PC-9 (cell line): ENCODE measurements around the gene PSMD12. TPM values are rescaled to one million over a fixed set of nuclear protein-coding genes. Genes with fewer than 3 reads are reported as not detected.

Experiments
- BruUV-seq: library from RNA; stranded (reverse); fragments of 400-500 nt; replicated peaks from 2 replicates; lab custom pipeline; 2021; lab: Mats Ljungman, UMichigan
- CTCF ChIA-PET: fragments of 300-600 bp; sonication (Branson Sonifier 250); formaldehyde crosslinking; loops from one replicate; lab custom pipeline; 2022; ENCODE audit warnings: antibody characterized with exemption; lab: Charles Lee
- POLR2A ChIA-PET: fragments of 300-600 bp; sonication (Branson Sonifier 250); formaldehyde crosslinking; loops from one replicate; lab custom pipeline; 2022; ENCODE audit warnings: antibody characterized with exemption; ENCODE audit not compliant: unreplicated experiment; lab: Charles Lee
- DNase-seq, 2 experiments: peaks; one replicate each; pipeline versions ENCODE4 v3.0.0 to v3.0.0-alpha.2; 2015 to 2022; ENCODE audit warnings: mixed read lengths in 1 of 2
- H2AFZ ChIP-seq: fragments of 200-600 bp; sonication (generic); 2 replicates; pipeline ENCODE4 v1.8.1; 2017; ENCODE audit warnings: antibody characterized with exemption
- H3F3A ChIP-seq: fragments of 200-600 bp; sonication (generic); 2 replicates; pipeline ENCODE4 v1.8.1; 2017; ENCODE audit warnings: antibody characterized with exemption, mild to moderate bottlenecking, low read depth; ENCODE audit not compliant: insufficient read depth
- H3K27ac ChIP-seq: fragments of 200-600 bp; sonication (generic); 2 replicates; pipeline ENCODE4 v1.6.1; 2016; ENCODE audit warnings: mixed run types
- H3K27me3 ChIP-seq: fragments of 200-600 bp; sonication (generic); 2 replicates; pipeline ENCODE4 v1.6.1; 2016; ENCODE audit warnings: low read depth, mixed run types; ENCODE audit not compliant: insufficient read depth
- H3K36me3 ChIP-seq: fragments of 200-600 bp; sonication (generic); 2 replicates; pipeline ENCODE4 v1.6.1; 2016; ENCODE audit warnings: low read depth, mixed run types
- H3K4me1 ChIP-seq: fragments of 200-600 bp; sonication (generic); replicated peaks from 2 replicates; pipeline ENCODE4 v1.6.1; 2016; ENCODE audit warnings: mixed run types; ENCODE audit not compliant: insufficient read depth
- H3K4me2 ChIP-seq: fragments of 200-600 bp; sonication (generic); 2 replicates; pipeline ENCODE4 v1.6.1; 2017; ENCODE audit warnings: mixed run types
- H3K4me3 ChIP-seq: fragments of 200-600 bp; sonication (generic); 2 replicates; pipeline ENCODE4 v1.6.1; 2016; ENCODE audit warnings: mixed run types
- H3K79me2 ChIP-seq: fragments of 200-600 bp; sonication (generic); 2 replicates; pipeline ENCODE4 v1.6.1; 2017; ENCODE audit warnings: low read depth, mixed run types
- H3K9me2 ChIP-seq: fragments of 200-600 bp; sonication (generic); 2 replicates; pipeline ENCODE4 v1.8.1; 2017; ENCODE audit warnings: mild to moderate bottlenecking; ENCODE audit not compliant: insufficient read depth
- H3K9me3 ChIP-seq: fragments of 200-600 bp; sonication (generic); 2 replicates; pipeline ENCODE4 v1.8.1; 2016; ENCODE audit warnings: low read depth; ENCODE audit not compliant: insufficient read depth
- H4K20me1 ChIP-seq: fragments of 200-600 bp; sonication (generic); 2 replicates; pipeline ENCODE4 v1.8.1; 2017; ENCODE audit not compliant: insufficient read depth
- EZH2 ChIP-seq: fragments of 200-600 bp; sonication (generic); IDR thresholded peaks from 2 replicates; pipeline ENCODE4 v1.8.0; 2017; ENCODE audit warnings: antibody characterized with exemption, low read depth
- intact Hi-C: fragments of 100-400 bp; cut with micrococcal nuclease; formaldehyde crosslinking; loops from one replicate; pipeline ENCODE4 v1.10.0; 2022; ENCODE audit not compliant: unreplicated experiment
- total RNA-seq: library from RNA; stranded (reverse); gene quantifications from 2 replicates; pipeline ENCODE4 v1.2.3, GENCODE V29; 2021
- TF ChIP-seq, protein P1 (sequence below): fragments of 200-600 bp; sonication (generic); conservative IDR thresholded peaks from 2 replicates; pipeline ENCODE4 v1.6.1; 2017; ENCODE audit warnings: mixed run types, antibody characterized with exemption, mild to moderate bottlenecking, moderate library complexity

PSMD12 gene
- total RNA-seq, 1 experiment from 2014 or later, result 80.5 TPM

DNA sequence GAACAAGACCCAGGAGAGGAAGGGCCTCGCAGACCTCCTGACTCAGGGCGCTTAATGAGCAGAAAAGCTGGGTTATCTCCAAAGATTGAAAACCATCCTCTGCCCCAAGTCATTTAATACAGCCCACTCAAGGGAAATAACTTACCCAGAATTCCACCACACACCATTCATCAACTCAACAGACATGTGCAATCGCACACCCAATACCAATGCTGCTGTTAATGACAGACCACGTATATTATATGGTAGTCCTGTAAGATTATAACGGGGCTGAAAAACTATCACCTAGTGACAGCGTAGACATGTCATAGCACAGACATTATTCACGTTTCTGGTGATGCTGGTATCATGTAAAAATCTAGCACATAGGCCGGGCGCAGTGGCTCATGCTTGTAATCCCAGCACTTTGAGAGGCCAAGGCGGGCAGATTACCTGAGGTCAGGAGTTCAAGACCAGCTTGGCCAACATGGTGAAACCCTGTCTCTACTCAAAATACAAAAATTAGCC is 68.9 kb downstream of the PSMD12 start:
- Histone ChIP-seq H2AFZ (no peak overlapping the region), H3K27ac (no peak overlapping the region), H4K20me1 (no peaks in the 10 kb centered on the region), H3K9me2 (no peaks in the 10 kb centered on the region), H3K9me3 (no peaks in the 10 kb centered on the region), H3K4me3 (no peak overlapping the region), H3K79me2 (no peaks in the 10 kb centered on the region), H3F3A (no peaks in the 10 kb centered on the region), H3K4me2 (no peak overlapping the region), H3K36me3 (no peaks in the 10 kb centered on the region), H3K4me1 (no peaks in the 10 kb centered on the region), H3K27me3 (no peaks in the 10 kb centered on the region)
- intact Hi-C loops, result no loop called here
- TF ChIP-seq, protein P1, sequence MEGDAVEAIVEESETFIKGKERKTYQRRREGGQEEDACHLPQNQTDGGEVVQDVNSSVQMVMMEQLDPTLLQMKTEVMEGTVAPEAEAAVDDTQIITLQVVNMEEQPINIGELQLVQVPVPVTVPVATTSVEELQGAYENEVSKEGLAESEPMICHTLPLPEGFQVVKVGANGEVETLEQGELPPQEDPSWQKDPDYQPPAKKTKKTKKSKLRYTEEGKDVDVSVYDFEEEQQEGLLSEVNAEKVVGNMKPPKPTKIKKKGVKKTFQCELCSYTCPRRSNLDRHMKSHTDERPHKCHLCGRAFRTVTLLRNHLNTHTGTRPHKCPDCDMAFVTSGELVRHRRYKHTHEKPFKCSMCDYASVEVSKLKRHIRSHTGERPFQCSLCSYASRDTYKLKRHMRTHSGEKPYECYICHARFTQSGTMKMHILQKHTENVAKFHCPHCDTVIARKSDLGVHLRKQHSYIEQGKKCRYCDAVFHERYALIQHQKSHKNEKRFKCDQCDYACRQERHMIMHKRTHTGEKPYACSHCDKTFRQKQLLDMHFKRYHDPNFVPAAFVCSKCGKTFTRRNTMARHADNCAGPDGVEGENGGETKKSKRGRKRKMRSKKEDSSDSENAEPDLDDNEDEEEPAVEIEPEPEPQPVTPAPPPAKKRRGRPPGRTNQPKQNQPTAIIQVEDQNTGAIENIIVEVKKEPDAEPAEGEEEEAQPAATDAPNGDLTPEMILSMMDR, result no peak
- TF ChIP-seq EZH2, result no peak
- CTCF ChIA-PET, result interaction anchor here (0.5 kb wide), 1 partner anchor 426 kb away, joined by 8 read pairs; no protein-coding TSS in a partner anchor
- POLR2A ChIA-PET, result no interaction called here
- DNase-seq, result no peak
- no TSS peak for BruUV-seq

DNA sequence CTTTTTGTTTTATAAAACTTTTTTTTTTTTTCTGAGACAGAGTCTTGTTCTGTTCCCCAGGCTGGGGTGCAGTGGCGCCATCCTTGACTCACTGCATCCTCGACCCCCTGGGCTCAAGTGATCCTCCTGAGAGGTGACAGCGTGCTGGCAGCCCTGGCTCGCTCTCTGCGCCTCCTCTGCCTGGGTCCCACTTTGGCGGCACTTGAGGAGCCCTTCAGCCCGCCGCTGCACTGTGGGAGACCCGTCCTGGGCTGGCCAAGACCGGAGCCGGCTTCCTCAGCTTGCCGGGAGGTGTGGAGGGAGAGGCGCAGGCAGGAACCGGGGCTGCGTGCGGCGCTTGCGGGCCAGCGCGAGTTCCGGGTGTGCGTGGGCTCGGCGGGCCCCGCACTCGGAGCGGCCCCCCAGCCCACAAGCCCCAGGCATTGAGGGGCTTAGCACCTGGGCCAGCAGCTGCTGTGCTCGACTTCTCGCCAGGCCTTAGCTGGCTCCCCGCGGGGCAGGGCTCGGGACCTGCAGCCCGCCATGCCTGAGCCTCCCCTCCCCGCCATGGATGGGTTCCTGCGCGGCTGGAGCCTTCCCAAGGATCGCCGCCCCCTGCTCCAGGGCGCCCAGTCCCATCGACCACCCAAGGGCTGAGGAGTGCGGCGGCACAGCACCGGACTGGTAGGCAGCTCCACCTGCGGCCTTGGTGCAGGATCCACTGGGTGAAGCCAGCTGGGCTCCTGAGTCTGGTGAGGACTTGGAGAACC is 71.8 kb downstream of the PSMD12 start:
- ChIA-PET CTCF (interaction anchor here (0.6 kb wide), 1 partner anchor 293 kb away, joined by 3 read pairs; no protein-coding TSS in a partner anchor), POLR2A (no interaction called here)
- Histone ChIP-seq H3K4me3 (no peak overlapping the region), H3K36me3 (no peaks in the 10 kb centered on the region), H3K9me3 (no peaks in the 10 kb centered on the region), H2AFZ (no peak overlapping the region), H3K4me2 (no peak overlapping the region), H3K9me2 (no peaks in the 10 kb centered on the region), H3F3A (no peaks in the 10 kb centered on the region), H3K27ac (no peak overlapping the region), H3K27me3 (no peaks in the 10 kb centered on the region), H3K4me1 (no peaks in the 10 kb centered on the region), H3K79me2 (no peaks in the 10 kb centered on the region), H4K20me1 (no peaks in the 10 kb centered on the region)
- DNase-seq, result no peak
- intact Hi-C loops, result no loop called here
- no TSS peak for BruUV-seq
- TF ChIP-seq, protein P1, result no peak
- no peak for TF ChIP-seq EZH2

DNA sequence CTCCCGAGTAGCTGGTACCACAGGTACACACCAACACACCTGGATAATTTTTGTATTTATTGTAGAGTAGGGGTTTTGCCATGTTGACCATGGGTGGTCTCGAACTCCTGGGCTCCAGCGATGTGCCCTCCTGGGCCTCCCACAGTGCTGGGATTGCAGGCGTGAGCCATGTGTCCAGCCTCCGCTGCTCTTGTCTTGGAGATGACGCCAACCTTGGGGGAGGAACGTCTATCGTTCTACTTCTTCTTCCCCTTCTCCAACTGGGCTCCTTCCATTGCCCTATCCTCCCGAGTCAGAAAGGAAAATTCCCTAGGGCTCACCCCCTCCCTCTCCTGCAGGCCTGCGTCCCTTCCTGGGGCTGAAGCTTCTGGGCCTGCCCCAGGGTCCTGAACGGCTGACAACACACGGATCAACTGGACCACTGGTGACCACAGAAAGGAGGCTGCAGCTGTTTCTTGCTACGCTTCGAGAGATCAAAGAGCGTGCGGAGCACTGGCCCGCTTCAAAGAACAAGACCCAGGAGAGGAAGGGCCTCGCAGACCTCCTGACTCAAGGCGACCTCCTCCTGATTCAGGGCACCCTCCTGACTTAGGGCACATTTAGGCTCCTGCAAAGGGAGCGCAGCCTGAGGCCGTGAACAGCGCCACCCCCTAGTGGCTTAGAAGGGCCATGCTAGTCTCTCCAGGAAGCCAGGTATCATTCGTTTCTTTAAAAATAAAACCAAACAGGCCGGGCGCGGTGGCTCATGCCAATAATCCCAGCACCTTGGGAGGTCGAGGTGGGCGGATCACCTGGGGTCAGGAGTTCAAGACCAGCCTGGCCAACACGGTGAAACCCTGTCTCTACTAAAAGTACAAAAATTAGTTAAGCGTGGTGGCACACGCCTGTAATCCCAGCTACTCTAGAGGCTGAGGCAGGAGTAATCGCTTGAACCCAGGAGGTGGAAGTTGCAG is 72.8 kb downstream of the PSMD12 start:
- BruUV-seq, result no TSS peak
- H3K4me3 ChIP-seq, result no peak overlapping the region
- no peaks in the 10 kb centered on the region for H3K9me2 ChIP-seq
- intact Hi-C loops, result no loop called here
- peak in 1 of 2 experiments; percentile 22 for DNase-seq
- no peak overlapping the region for H2AFZ ChIP-seq
- H3K4me1 ChIP-seq, result no peaks in the 10 kb centered on the region
- no peak overlapping the region for H3K27ac ChIP-seq
- no peak for TF ChIP-seq EZH2
- TF ChIP-seq, protein P1, result peak; percentile 65
- H3K4me2 ChIP-seq, result no peak overlapping the region
- H4K20me1 ChIP-seq, result no peaks in the 10 kb centered on the region
- no peaks in the 10 kb centered on the region for H3F3A ChIP-seq
- H3K27me3 ChIP-seq, result no peaks in the 10 kb centered on the region
- no peaks in the 10 kb centered on the region for H3K79me2 ChIP-seq
- ChIA-PET POLR2A (no interaction called here), CTCF (interaction anchor here (0.6 kb wide), 1 partner anchor 294 kb away, joined by 3 read pairs; no protein-coding TSS in a partner anchor)
- no peaks in the 10 kb centered on the region for H3K36me3 ChIP-seq
- no peaks in the 10 kb centered on the region for H3K9me3 ChIP-seq
